Transverse colon (tissue), 4 donors: ENCODE measurements around the gene FBXL15.

ENCODE experiments used
- POLR2A ChIP-seq: fragments of 450-650 bp; IDR thresholded peaks from one replicate; pipeline ENCODE4 v1.6.1; 2016; ENCODE audit warnings: antibody characterized with exemption, mild to moderate bottlenecking, moderate library complexity
- POLR2AphosphoS5 ChIP-seq, 3 donors: sonication (generic); formaldehyde crosslinking; IDR thresholded peaks; one replicate each; pipeline ENCODE4 v1.6.1; 2016; ENCODE audit warnings: antibody characterized with exemption in 3 of 3
- TF ChIP-seq, protein P1 (sequence below), 5 experiments: fragments of 200-600 bp in 3 of 5; fragments of 450-650 bp in 2 of 5; sonication (generic) in 3 of 5; IDR thresholded peaks; 1 replicate in 2 of 5; 2 replicates in 3 of 5; pipeline ENCODE4 v1.5.1; 2016 to 2017; ENCODE audit warnings: antibody characterized with exemption in 5 of 5, inconsistent platforms in 3 of 5, mild to moderate bottlenecking in 2 of 5, moderate library complexity in 1 of 5

DNA sequence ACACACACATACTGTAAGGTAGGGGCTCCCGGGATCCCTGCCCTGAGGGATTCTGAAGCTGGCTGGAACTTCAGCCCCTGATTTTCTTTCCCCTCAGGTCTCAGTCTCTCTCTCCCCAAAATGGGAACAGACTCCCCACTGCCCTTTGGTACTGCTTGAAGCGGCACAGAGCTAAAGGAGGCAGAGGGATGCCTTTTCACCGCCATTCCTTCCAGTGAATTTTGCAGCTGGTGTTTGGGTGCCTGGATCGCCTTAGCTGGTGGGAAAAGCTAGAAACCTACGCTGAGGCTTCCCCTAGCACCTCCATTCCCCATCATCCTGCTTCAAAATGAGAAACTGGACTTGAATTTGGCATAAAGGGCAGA is 14.5 kb downstream of the FBXL15 start:
- TF ChIP-seq, protein P1, sequence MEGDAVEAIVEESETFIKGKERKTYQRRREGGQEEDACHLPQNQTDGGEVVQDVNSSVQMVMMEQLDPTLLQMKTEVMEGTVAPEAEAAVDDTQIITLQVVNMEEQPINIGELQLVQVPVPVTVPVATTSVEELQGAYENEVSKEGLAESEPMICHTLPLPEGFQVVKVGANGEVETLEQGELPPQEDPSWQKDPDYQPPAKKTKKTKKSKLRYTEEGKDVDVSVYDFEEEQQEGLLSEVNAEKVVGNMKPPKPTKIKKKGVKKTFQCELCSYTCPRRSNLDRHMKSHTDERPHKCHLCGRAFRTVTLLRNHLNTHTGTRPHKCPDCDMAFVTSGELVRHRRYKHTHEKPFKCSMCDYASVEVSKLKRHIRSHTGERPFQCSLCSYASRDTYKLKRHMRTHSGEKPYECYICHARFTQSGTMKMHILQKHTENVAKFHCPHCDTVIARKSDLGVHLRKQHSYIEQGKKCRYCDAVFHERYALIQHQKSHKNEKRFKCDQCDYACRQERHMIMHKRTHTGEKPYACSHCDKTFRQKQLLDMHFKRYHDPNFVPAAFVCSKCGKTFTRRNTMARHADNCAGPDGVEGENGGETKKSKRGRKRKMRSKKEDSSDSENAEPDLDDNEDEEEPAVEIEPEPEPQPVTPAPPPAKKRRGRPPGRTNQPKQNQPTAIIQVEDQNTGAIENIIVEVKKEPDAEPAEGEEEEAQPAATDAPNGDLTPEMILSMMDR (IDR thresholded peaks at IDR 0.05), result no peak
- TF ChIP-seq POLR2A (no peak), POLR2AphosphoS5 (IDR thresholded peaks at IDR 0.05) (no peak)
